Measurements from ENCODE around the gene STARD10. TPM values are rescaled to one million over a fixed set of nuclear protein-coding genes. Genes with fewer than 3 reads are reported as not detected.
A peak's percentile ranks its signal among the peaks of the same experiment; 100 is the strongest.

The STARD10 gene
- total and polyA plus RNA-seq, 9 of the 15 experiments (the other 6 are each of a cell fraction or from before 2014, with no cell fraction given): 0.15 to 52.9 (median 32.3) TPM

GRCh38 chr11:72776844-72777754 is 16.7 kb downstream of the STARD10 start (continued):
- TF ChIP-seq SAP30 (IDR thresholded peaks at IDR 0.05; ENCODE audit: borderline replicate concordance, insufficient read depth, low read depth, low read length, poor library complexity, severe bottlenecking) (peak; percentile 30), ZNF589 (CRISPR knock-in tag; IDR thresholded peaks at IDR 0.05; ENCODE audit: low read depth) (no peak), USF1 (CRISPR knock-in tag; IDR thresholded peaks at IDR 0.05) (peak; percentile 80), SFPQ (IDR thresholded peaks at IDR 0.05; ENCODE audit: low read depth, low read length) (no peak), ZNF764 (CRISPR knock-in tag; IDR thresholded peaks at IDR 0.05; ENCODE audit: low read depth) (no peak), PCBP1 (IDR thresholded peaks at IDR 0.05; ENCODE audit: low read depth, low read length, poor library complexity, severe bottlenecking) (no peak), MTA2 (IDR thresholded peaks at IDR 0.05; ENCODE audit: low read depth) (no peak), SIN3A (IDR thresholded peaks at IDR 0.05; ENCODE audit: borderline replicate concordance in 2 of 2, control insufficient read depth in 1 of 2, low read depth in 2 of 2, low read length in 2 of 2) (peak in 1 of 2 experiments; percentile 36; a peak in 1 of 4 replicates), RB1 (IDR thresholded peaks at IDR 0.05; ENCODE audit: low read depth) (0 out of 2 replicates have a peak, but pooled peaks have one; percentile 4), ATF7 (IDR thresholded peaks at IDR 0.05) (no peak), BRD4 (IDR thresholded peaks at IDR 0.05) (no peak), ZNF766 (CRISPR knock-in tag; conservative IDR thresholded peaks at IDR 0.05) (peak; percentile 50; the same call in 1 of the 2 replicates), ZBTB2 (IDR thresholded peaks at IDR 0.05) (no peak), HBP1 (CRISPR knock-in tag; IDR thresholded peaks at IDR 0.05) (no peak), FOXP1 (CRISPR knock-in tag; IDR thresholded peaks at IDR 0.05) (peak; percentile 44; the same call in 1 of the 2 replicates)

All from K562 (cell line).